Stimulated activated CD4-positive, alpha-beta T cell treated with anti-CD3 and anti-CD28 coated beads, Interleukin-12 subunit alpha, Interleukin-12 subunit beta, amount 100 ng/mL, for 24 hours (primary cell): ENCODE measurements around the gene STX8.

Source experiments
- DNase-seq, 2 experiments: peaks; one replicate each; pipeline ENCODE4 v3.0.0-alpha.2; 2020; ENCODE audit warnings: low read depth in 2 of 2

STX8 gene

DNA sequence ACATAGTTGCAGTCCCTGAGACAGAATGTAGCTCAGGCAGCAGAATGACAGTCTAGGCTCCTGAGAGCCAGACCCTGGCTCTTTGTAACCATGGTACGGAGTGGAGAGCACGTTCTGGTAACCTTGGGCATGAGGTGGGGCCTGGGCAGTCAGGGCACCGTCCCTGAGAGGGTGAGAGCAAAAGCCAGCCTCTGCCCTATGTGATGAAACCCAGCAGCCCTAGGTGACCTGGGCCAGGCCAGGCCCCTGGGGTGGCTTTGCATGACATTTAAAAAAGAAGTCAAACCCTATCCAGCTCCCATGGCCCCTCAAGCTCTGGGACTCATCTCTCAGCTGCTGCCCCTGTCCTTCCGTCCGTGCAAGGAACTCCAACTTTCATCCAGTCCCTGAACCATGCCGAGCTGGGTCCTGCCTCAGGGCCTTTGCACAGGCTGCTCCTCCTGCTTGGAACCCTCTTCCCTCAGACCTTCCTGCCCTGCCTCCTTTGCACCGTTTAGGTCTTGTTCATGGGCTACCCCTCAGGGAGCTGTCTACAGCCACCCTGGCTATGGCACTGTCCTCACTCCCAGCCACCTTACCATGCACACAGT lies 365.7 kb downstream of the STX8 start:
- no peak for DNase-seq

GRCh38 chr17:9209347-9209746 lies 366.3 kb downstream of the STX8 start:
- DNase-seq = no peak

GRCh38 chr17:9208381-9209105 lies 367.1 kb downstream of the STX8 start:
- no peak for DNase-seq

DNA sequence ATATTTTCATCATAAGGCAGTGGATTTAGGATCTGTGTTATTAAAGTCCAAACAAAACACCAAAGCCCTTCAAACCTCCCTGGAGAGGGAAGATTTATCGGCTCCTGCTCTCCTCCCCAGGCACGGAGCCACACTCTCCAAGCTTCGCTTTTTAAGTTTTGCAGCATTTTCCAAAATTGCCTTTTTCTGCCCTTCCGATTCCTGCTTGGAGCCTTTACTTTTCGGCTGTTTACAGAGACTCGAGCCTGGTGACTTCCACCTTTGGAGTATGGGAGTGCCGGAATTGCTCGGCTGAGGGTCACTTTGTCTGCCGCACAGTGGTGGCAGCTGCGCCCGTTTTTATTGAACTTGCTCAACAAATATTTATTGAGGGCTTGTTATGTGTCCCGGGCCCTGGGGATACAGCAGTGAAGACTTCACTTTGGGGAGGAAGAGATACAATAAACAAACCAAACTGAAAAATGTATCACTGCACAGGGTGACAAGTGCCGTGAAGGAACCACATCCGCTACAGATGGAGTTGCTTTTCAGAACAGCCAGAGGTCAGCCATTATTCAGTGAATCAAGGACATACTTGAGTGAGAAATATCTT lies 368.8 kb downstream of the STX8 start:
- no peak for DNase-seq

DNA sequence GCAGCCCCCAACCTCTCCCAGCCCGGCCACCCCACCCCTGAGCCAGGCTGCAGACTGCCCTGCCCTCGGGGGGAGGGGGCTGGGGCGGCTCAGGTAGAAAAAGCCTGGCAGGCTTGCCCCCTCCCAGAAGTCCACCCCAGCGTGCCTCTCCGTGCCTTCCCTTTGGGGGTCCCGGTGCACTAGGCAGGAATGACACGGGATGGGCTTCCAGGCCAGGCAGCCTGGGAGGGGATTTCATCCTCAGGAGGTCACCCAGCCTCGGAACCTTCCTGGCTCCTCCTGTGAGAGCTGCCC lies 369.3 kb downstream of the STX8 start:
- DNase-seq = no peak

GRCh38 chr17:9205520-9206409 lies 369.9 kb downstream of the STX8 start:
- DNase-seq = no peak

- no peak for DNase-seq
These were observed 370.8 kb downstream of the STX8 start for GRCh38 chr17:9204637-9205329.

GRCh38 chr17:9203771-9204425 lies 371.7 kb downstream of the STX8 start:
- no peak for DNase-seq

- DNase-seq = no peak
These were observed 373.1 kb downstream of the STX8 start for GRCh38 chr17:9202532-9202931.

DNA sequence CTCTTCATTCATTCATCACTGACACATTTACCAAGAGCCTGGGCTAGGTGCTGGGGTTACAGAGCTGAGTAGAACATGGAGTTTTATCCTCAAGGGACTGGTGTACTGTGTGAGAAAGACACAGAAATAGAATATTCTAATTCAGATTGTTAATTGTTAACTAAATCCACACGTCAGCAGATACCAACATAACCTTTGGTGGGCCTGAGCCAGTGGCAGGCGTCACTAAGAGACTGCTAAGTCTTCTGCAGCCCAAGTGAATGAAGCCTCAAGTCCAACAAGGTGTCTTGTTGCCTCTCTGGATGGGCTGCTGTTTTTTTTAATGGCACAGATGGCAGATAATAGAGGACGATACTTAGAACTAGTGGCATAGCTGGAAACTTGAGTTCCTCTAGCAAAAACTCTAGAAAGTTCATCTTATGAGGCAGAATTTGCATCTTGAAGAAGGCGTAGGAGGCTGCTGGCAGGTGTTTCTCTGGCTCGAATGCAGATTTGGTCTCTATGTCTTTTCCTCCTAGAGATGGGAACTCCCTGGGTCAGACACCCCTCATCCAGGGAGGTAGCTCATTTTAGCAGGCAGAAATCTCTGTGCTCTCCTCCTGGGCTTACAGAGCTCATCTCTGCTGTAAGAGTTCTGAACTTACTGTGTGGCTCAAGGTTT lies 374.8 kb downstream of the STX8 start:
- no peak for DNase-seq
